OCI-LY3 (cell line): ENCODE results near the gene ALX3.

ENCODE experiments used
- CTCF ChIP-seq: fragments of 200-600, 300-600 bp; sonication (generic); IDR thresholded peaks from 2 replicates; pipeline ENCODE4 v1.5.1; 2014; ENCODE audit warnings: antibody characterized with exemption, low read length, low read depth
- EZH2phosphoT487 ChIP-seq: fragments of 200-600 bp; shearing (Covaris generic); IDR thresholded peaks from 2 replicates; pipeline ENCODE4 v1.6.1; 2018; ENCODE audit warnings: antibody characterized with exemption, mixed run types, low read depth

- no peak for TF ChIP-seq CTCF
- no peak for TF ChIP-seq EZH2phosphoT487
Observed at GRCh38 chr1:110114784-110115183, 44.3 kb upstream of the ALX3 start.
